ENCODE results near the gene HGFAC.
"Not testable (repeated sequence)": the region's sequence is repeated elsewhere in the genome, so short reads cannot be mapped to it uniquely, and the experiment has no call there.

HGFAC gene

DNA sequence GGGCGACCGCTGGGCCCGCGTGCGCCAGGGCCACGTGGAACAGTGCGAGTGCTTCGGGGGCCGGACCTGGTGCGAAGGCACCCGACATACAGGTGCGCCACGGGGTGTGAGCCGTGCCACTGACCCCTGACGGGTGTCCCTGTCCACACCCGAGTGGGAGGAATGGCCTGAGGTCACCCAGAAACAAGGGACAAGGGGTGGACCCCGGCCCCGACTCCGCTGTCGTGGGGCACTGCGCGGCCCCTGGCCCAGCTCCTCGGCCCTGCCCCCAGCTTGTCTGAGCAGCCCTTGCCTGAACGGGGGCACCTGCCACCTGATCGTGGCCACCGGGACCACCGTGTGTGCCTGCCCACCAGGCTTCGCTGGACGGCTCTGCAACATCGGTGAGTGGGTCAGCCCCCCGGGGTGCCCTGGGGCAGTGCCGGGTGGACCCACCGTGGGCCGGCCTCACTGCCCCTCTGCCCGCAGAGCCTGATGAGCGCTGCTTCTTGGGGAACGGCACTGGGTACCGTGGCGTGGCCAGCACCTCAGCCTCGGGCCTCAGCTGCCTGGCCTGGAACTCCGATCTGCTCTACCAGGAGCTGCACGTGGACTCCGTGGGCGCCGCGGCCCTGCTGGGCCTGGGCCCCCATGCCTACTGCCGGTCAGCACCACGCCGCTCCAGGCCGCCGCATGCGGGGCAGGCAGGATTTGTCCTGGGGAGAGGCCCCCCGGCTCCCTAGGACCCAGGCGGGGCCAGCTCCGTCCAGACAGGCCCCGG, 2.8 kb downstream of the HGFAC start:
- no peak for DNase-seq

DNA sequence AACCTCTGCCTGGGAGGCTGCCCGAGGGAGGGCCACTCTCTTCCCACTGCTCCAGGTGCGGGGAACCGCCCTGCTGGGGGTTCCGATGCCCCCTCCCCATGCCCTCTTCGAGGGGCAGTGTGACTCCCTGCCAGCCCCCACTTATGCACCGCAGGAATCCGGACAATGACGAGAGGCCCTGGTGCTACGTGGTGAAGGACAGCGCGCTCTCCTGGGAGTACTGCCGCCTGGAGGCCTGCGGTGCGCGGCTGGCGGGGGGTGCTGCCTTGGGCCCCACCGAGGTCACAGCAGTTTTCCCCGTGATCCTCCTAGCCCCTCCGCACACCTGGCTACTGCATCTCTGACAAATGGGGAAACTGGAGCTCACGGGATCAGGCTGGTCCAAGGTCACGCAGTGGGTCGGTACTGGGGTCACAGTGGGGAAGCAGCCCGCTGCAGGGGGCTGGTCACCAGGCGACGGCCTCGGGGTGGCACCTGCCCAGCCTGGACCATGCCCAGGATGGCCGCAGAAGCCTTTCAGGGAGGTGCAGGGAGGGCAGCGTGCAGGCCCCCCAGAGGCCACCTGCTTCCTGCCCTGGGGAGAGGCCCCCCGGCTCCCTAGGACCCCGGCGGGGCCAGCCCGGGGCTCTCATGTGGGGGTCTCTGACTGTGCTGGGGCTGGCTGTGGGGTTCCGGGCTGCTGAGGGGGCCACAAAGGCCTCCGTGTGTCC, 3.5 kb downstream of the HGFAC start:
- DNase-seq: no peak

DNA sequence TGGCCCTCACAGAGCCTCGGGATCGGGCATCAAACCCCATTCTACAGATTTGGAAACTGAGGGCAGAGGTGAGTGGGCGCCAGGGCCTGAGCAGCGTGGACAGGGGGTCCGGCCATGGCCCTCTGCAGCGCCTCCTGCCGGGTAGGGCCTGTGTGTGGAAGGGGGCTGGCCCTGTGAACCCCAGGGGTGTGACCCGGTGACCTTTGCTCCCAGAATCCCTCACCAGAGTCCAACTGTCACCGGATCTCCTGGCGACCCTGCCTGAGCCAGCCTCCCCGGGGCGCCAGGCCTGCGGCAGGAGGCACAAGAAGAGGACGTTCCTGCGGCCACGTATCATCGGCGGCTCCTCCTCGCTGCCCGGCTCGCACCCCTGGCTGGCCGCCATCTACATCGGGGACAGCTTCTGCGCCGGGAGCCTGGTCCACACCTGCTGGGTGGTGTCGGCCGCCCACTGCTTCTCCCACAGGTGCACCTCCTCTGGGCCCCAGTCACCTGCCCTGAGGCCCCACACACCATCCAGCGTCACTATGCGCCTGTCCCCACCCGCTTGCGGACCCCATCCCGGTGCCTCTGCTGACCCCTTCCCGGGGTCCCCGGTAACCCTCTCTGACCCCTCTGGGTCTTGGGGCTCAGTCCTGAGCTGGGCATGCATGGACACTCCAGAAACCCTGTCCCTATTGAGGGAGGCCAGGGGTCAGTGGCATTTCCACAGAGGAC, 4.2 kb downstream of the HGFAC start:
- no peak for DNase-seq

DNA sequence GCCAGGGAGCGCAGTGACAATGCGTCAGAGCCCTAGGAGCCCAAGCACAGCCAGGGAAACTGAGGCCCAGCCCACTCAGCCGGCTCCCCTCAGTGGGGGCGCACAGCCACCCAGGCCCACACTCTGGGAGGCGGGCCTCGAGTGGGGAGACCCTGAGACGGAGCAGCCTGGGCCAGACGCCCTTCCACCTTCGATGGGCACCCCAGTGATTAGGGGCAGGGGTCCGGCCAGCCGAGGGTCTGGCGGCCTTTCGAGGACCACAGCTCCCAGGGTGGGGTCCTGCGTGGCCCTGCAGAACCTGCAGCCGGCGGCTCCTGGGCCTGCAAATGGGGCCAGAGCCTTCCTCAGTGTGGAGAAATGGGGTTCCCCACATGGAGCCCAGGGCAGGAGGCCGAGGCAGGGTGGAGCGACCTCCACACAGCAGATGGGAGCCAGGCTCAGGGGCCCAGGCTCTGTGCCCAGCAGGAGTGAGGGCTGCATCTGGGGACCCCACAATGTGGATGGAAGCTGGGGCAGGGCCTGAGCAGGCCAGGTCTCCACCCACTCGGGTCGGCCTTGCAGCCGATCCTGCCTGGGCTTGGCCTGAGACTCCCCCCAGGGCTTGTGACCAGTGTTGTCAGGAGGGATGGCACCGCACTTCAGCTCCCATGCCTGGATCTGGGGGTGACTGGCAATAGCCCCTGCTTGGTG, 5.0 kb downstream of the HGFAC start:
- DNase-seq: no peak

DNA sequence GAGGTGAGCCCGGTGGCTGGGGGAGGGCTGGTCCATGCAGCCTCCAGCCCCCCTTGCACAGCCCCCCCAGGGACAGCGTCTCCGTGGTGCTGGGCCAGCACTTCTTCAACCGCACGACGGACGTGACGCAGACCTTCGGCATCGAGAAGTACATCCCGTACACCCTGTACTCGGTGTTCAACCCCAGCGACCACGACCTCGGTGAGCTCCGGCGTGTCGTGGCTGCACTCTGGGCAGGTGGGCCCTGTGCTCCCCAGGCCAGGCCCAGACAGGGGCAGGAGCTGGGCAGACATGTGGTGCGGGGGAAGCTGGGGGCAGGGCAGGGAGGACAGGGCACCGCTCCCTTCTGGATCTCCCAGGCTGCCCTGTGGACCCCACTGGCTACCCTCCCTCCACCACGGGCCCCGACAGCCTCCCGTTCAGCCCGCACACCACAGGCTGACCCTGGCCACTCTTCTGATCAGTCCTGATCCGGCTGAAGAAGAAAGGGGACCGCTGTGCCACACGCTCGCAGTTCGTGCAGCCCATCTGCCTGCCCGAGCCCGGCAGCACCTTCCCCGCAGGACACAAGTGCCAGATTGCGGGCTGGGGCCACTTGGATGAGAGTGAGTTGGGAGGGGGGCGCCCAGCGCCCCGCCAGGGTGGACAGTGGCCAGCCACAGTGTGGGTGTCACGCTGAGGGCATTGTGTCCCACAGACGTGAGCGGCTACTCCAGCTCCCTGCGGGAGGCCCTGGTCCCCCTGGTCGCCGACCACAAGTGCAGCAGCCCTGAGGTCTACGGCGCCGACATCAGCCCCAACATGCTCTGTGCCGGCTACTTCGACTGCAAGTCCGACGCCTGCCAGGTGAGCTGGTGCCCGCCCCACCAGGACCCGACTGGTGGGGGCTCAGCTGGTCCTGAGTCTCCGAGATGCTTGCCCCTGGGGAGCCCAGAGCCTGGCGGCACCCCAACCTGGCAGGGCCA, 5.9 kb downstream of the HGFAC start:
- DNase-seq: no peak

DNA sequence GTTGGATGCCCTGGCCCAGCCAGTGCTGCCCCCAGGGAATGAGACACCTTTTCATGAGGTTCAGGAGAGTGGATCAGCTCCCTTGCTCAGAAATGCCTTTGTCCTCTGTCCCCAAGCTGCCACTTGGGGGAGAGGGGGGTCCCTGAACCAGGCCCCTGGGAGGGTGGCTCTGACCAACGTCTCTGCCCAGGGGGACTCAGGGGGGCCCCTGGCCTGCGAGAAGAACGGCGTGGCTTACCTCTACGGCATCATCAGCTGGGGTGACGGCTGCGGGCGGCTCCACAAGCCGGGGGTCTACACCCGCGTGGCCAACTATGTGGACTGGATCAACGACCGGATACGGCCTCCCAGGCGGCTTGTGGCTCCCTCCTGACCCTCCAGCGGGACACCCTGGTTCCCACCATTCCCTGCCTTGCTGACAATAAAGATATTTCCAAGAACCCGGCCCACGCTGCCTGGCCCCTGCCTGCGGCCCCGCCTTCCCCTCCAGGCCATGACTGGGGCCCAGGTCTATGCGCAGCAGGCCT, 7.3 kb downstream of the HGFAC start:
- DNase-seq: no peak

DNA sequence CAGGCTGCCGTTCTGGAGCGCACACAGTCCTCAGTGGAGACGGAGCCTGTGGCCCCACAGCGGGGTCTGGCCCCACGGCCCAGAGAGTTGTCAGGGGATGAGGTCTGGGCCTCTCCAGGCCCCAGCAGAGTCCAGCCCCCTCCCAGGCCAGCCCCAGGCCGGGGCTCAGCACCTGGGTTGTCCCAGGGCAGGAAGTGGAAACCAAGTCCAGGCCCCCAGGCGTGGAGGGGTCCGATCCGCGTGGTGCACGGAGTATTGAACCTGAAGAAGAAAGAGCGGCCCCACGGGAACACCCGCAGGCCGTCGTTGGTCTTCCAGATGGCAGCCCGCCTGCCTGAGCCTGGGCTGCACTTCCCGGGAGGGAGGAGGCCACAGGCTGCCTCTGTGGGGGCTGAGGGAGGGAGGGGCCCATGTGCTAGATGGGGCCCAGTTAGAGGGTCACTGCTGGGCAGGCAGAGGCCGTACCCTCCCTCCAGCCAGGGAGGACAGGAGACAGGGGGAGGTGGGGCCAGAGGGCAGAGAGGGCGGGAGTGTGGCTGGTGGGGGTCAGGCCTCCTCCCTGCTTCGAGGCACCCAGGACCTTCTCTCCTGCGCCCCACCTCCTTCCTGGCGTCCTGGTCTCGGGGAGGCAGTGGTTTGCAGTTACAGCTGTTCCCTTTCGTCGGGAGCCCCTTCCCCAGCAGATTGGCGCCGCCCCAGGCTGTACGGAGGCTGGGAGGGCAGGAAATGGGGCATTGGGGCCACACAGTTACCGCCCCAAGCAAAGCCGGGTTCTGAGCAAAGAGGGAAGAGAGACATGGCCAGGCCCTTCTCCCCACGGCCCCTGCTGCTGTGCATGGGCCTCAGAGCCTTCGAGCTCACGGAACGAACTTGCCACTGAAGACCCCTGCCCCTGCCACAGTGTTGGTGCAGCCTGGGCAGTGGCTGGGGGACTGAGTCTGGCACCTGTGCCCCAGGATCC, 8.1 kb downstream of the HGFAC start:
- DNase-seq: no peak

DNA sequence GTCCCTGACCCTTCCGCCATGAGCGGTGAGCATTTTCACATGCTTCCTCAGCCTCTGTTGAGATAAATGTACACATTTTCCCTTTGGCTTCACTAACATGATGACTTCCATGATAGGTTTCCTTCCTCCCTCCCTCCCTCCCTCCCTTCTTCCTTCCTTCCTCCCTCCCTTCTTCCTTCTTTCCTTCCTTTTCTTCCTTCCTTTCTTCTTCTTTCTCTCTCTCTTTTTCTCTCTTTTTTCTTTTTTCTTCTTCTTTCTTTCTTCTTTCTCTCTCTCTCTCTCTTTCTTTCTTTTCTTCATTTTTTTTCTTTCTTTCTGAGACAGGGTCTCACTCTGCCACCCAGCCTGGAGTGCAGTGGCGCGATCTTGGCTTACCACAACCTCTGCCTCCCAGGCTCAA, 8.9 kb downstream of the HGFAC start:
- no peak for DNase-seq

DNA sequence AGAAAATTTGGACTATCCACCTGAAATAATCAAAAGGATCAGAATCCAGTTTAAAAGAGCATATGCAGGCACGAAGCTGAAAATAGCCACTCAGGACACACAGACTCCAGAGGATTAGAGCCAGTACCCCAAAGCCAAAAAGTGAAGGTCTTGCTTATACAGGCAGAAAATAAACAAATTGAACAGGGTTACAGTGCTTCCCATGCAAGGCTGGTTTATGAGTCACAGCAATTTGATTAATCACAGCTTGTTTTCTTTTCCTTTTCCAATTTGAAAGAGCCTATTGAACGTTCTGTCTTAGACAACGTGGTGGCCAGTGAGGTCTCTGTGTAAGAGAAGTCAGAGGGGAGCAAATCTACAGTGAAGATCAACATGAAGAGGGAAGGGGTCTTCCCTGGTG, 10.2 kb downstream of the HGFAC start:
- no peak for DNase-seq

DNA sequence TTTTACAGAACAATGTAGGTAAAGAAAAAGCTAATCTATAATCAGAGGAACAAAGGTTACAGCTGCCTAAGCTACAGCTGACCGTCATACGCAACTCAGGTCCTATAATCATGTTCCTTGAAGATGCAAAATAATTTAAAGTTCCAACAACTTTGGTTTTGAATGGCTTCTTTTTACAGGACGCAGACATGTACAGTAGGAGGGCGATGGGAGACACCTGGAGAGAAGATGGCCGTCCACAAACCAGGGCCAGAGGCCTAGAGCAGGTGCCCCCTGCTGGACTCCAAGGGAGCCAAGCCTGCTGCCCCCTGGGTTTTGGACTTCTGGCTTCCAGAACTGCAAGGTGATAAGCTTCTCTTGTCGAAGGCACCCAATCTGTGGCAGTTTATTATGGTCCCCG, 10.6 kb downstream of the HGFAC start:
- DNase-seq: no peak

DNA sequence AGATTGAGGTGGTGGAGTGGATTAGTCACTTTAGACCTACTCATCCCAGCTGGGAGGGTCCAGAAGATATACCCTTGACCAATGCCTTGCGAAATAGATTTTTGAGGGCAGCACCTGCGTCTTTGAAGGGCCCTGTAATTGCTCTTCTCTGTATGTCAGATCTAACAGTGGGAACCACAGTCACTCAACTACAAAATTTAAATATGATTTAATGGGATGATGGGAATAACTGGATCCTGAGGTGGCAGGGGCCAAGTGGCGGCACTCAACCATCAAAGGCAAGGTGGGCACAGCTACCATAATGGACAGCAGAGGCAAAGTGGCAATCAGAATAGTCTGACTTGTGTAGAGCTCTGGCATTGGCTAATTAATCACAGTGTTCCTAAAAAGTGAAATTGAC, 13.8 kb downstream of the HGFAC start:
- DNase-seq: not testable (repeated sequence)

DNA sequence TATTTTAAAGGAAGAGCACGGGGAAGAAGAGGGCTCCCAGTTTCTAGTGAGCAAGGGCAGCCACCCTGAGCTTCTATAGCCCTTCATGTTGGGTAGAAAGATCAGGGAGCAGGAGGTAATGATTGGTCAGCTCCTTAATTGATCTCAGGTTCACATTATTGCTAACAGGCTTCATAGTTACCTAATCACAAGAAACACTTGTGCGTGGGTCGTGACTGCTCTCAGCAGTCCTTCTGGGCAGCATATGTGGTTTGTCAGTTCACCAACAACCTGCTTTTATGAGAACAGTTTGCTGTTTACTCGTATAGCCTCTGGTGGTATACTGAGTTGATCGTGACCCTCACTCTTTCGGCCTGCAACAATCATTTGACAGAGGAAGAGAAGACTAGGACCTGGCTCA, 16.6 kb downstream of the HGFAC start:
- no peak for DNase-seq

DNA sequence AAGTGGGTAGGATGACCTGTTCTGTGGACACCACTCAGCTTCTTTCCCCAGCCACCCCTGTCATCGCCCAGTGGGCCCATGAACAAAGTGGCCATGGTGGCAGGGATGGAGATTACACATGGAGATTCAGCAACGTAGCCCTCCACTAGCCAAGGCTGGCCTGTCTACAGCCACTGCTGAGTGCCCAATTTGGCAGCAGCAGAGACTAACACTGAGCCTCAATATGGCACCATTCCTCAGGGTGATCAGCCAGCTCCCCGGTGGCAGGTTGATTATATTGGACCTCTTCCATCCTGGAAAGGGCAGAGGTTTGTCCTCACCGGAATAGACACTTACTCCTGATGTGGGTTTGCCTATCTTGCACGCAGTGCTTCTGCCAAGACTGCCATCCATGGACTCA, 17.4 kb downstream of the HGFAC start:
- DNase-seq: not testable (repeated sequence)

DNA sequence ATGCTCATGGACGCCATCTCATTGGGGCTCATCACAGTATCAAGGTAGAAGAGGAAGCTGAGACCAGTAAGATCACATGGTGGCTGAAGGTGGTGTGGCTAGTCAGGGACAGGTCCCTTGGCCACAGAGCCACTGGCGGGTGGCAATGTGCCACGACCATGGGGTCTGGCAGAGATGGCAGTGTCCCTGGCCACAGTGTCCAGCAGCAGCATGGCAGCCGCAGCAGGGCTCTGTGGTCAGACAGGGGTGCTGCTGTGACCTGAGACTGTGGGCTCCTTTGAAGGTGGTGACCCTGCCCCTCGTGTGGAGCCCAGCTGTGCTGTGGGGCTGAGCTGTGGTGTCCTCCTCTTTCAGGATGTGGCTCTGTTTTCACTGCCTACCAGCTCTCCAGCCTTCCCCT, 19.2 kb downstream of the HGFAC start:
- DNase-seq: no peak

DNA sequence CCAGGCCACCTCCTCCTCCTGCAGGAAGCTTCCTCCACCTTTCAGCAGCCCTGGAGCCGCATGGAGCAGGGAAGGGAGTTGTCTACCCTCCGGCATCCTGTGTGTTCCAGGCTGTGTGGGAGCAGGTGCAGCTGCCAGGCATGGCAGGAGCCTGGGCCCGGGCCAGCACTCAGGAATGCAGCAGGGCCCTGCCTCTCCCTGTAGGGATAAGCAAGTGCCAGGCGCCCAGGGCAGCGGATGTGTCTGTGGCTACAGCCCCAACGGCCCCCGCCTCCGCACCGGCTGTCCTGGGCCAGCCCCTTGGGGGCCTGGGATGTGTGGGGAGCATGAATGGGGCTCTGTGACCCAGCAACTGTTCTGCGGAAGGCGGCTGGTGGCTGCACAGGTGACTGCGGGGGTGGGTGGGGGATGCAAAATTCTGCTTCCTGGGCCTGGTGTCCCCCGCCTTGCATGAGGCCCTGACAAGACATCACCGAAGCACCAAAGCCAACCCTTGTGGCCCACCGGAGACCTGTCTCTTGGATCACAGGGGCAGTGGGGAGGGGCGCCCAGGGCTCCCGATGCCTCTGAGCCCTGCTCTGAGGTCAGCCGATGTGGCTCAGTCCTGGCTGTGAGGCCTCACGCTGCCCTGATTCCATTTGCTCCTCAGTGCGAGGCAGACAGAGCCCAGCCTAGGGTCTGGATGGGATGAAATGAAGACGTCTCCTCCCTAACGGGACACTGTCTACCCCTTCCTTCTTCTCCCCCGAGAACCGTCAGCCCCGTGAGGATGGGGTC, 19.9 kb downstream of the HGFAC start:
- no peak for DNase-seq

DNA sequence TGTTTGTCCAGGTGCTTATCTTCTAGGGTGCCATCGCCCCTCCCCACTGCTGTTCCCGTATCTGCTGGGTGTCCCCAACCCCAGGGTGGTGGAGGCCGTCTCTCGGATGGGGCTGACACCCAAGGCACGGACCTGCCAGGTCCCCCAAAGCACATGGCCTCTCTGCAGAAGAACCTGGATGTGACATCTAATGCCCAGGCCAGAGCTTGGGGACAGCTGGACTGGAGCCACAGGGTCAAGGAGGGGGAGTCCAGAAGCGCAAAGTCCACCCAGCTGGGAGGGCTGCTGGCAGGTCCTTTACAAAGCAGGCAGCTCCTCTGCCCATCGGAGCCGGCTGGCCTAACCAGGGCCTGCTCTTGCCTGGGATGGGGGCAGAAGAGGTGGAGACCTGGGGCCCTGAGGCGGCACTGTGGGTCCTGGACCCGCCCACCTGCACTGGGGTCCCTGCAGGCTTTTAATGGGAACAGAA, 20.6 kb downstream of the HGFAC start:
- no peak for DNase-seq

DNA sequence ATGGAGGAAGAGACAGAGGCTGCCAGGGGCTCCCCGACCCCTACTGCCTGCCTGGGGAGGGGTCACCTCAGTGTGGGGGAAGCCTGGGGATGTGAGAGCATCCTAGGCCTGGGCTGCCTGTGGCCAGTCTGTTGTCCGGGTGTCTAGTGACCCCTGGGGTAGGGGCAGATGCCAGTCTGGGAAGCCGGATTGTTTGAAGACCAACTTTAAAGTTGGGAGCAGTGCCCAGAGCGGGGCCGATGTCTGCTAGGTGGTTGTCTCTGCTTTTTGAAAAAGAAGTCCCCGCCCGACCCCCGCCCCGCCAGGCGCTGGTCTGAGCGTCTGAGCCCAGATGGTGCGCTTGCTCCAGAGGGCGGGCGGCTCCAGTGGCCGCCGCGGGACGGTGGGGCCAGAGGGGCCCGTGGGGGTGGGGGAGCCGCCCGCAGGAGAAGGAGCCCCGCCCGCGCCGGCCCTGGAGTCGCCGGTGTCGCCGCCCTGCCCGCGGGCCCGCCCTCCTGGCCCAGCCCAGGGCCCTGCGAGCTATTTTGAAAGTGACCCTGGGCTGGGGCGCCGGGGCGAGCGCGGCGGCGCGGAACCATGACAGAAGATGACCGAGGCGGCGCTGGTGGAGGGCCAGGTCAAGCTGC, 21.1 kb downstream of the HGFAC start, which contains the start of gene DOK7:
TSS of gene DOK7 (plus strand) at position 517 of the 626 bp plus-strand sequence. CDS start at position 587, 70 bp downstream.
- DNase-seq: no peak

DNA sequence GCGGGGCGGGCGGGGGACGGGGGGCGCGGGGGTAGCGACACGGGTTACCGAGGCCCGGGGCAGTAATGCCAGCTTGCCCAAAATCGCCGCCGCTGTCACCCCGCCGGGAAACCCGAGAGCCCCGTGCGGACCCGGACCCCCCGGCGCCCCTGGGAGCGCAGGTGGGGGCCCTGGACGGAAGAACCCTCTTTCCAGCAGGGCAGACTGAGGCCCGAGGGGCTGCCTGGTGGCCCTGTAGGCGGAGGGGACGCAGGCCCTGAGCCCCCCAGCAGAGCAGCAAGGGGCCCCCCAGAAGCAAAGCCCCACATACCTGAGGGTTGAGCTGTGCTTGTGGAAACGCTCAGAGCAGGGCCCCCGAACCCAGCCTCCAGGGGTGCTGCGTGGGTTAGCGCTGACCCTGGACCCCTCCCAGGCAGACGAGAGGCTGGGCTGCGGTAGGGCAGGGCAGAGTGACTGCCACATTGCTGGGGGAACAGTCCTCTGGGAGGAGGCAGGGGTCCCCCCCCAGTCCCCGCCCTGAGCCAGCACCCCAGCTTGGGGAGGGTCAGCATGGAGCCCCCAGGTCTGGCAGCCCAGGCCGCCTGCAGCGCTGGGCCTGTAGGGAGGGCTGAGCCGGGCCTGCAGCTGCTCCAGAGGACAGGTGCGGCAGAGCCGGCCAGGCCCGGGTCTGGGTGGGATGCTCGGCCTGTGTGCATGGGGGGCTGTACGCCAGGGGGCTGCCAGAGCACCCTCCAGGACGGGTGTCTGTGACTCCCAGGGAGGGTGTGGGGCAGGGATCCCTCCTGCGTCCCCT, 22.0 kb downstream of the HGFAC start:
- no peak for DNase-seq

Data from CD4-positive, alpha-beta T cell treated with Interleukin-4 for 4 hours (primary cell).